Measurements from ENCODE around the gene POMT2.

The POMT2 gene

DNA sequence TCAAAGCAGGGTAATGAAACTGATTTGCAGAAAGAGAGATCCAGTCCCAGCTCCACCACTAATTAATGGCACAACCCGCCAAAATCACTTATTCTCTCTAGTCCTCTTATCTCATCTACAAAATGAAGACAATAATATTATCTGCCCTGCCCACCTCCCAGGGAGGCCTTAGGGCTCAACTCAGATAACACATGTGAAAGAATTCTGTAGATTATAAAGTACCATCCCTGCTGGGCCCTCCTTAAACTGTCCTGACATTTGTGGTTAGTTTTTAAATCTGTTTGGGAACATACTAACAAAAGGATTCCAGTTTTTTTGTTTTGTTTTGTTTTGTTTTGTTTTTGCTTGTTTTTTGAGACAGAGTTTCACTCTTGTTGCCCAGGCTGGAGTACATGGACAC, 7.3 kb downstream of the POMT2 start:
- Histone ChIP-seq H3K27me3 (ENCODE audit: insufficient read depth, low read length) (no peaks in the 10 kb centered on the region), H3K9me3 (ENCODE audit: insufficient read depth, low read depth, low read length) (no peaks in the 10 kb centered on the region), H3K36me3 (ENCODE audit: insufficient read depth, low read depth, low read length) (0 out of 2 replicates have a peak, but pooled peaks cover 3% of the 10 kb centered on the region), H3K4me1 (ENCODE audit: insufficient read depth, low read length) (peaks cover 20% of the 10 kb centered on the region), H3K9ac (ENCODE audit: low read depth, low read length) (peak overlapping the region; percentile 52; the same call in 1 of the 2 replicates), H3K4me3 (ENCODE audit: low read length) (no peak overlapping the region), H3K27ac (ENCODE audit: low read length) (no peak overlapping the region)

DNA sequence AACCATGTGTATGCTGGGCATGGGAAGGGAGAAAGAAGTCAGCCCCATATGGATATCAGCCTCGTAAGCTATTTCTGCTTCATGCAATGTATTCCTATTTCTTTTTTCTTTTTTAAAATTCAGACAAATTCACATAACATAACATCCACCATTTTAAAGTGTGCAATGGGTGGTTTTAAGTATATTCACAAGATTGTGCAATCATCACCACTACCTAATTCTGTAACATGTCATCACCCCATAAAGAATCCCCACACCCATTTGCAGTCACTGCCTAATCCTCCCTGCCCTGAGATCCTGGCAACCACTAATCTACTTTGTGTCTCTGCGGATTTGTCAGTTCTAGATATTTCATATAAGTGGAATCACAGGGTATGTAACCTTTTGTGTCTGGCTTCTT, 9.5 kb downstream of the POMT2 start:
- no peak overlapping the region for H3K9ac ChIP-seq (ENCODE audit: low read depth, low read length)
- H3K27me3 ChIP-seq (ENCODE audit: insufficient read depth, low read length) = no peaks in the 10 kb centered on the region
- H3K4me3 ChIP-seq (ENCODE audit: low read length) = no peak overlapping the region
- peaks cover 5% of the 10 kb centered on the region for H3K36me3 ChIP-seq (ENCODE audit: insufficient read depth, low read depth, low read length)
- no peaks in the 10 kb centered on the region for H3K9me3 ChIP-seq (ENCODE audit: insufficient read depth, low read depth, low read length)
- H3K27ac ChIP-seq (ENCODE audit: low read length) = no peak overlapping the region
- H3K4me1 ChIP-seq (ENCODE audit: insufficient read depth, low read length) = peaks cover 28% of the 10 kb centered on the region

DNA sequence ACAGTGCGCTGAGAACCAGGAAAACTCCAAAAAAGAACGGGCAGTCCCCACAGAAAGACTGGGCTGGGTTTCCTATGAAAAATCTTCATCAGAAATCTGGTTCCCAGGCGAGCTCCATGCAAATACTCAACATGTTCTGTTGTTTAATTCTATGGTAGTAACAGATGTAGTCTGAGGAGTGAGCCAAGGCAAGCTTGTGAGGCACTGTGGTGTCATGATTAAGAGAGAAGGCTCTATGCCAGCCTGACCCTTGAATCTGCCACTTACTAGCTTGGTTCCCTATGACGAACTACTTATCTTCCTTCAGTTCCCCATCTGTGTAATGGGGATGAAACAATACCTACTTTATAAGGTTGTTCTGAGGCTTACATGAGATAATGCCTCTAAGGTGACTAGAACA, 10.7 kb downstream of the POMT2 start:
- Histone ChIP-seq H3K4me1 (ENCODE audit: insufficient read depth, low read length) (peaks cover 23% of the 10 kb centered on the region), H3K9ac (ENCODE audit: low read depth, low read length) (no peak overlapping the region), H3K36me3 (ENCODE audit: insufficient read depth, low read depth, low read length) (peaks cover 17% of the 10 kb centered on the region), H3K4me3 (ENCODE audit: low read length) (no peak overlapping the region), H3K9me3 (ENCODE audit: insufficient read depth, low read depth, low read length) (no peaks in the 10 kb centered on the region), H3K27ac (ENCODE audit: low read length) (no peak overlapping the region), H3K27me3 (ENCODE audit: insufficient read depth, low read length) (no peaks in the 10 kb centered on the region)

DNA sequence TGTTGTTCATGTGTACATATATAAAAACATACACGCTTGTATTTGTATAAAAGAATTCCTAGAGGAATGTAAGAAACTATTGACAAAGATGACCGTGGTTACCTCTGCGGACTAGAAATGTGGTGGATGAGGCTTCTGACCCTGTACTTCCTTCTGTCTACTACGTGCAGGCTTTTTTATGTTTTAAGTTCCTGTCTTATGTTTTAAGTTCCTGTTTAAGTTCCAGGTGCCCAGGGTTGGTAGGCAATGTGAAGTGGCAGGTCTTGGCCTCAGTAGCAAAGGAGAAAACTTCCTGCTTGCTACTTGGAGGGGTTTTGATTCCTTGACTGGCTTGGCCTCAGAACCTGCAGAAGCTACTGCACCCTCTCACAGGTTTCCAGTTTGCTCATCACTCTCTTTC, 11.6 kb downstream of the POMT2 start:
- Histone ChIP-seq H3K27ac (ENCODE audit: low read length) (no peak overlapping the region), H3K27me3 (ENCODE audit: insufficient read depth, low read length) (no peaks in the 10 kb centered on the region), H3K36me3 (ENCODE audit: insufficient read depth, low read depth, low read length) (peaks cover 26% of the 10 kb centered on the region), H3K4me3 (ENCODE audit: low read length) (no peak overlapping the region), H3K9me3 (ENCODE audit: insufficient read depth, low read depth, low read length) (no peaks in the 10 kb centered on the region), H3K9ac (ENCODE audit: low read depth, low read length) (no peak overlapping the region), H3K4me1 (ENCODE audit: insufficient read depth, low read length) (peaks cover 15% of the 10 kb centered on the region)

DNA sequence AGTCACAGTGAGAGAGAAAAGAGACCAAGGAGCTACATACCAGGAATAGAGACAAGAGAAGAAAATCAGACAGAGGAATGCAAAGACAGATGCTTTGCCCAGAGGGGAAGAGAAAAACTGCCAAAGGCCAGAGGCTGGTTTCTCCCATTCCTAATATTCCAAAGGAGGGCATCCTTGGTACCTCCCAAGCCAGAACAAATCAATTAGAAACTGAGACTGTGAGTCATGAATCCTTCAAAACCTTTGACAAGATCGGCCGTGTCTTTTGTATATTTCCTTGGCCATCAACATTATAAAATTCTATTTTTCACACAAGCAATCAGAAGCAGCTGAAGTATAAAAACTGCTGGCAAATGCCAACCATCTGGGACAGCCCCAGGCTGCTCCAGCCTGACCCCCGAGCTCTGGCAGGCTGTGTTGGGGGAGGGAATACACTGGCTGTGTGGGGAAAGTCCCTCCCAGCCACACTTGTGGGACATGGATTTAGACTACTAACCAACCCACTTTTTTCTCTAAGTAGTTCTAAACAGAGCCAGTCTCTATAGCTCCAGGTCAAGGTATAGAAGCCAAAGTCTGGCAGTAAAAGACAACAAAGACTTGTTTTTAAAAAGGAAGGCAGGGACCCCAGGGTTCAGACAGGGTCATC, 13.7 kb downstream of the POMT2 start:
- H3K27me3 ChIP-seq (ENCODE audit: insufficient read depth, low read length) = no peaks in the 10 kb centered on the region

DNA sequence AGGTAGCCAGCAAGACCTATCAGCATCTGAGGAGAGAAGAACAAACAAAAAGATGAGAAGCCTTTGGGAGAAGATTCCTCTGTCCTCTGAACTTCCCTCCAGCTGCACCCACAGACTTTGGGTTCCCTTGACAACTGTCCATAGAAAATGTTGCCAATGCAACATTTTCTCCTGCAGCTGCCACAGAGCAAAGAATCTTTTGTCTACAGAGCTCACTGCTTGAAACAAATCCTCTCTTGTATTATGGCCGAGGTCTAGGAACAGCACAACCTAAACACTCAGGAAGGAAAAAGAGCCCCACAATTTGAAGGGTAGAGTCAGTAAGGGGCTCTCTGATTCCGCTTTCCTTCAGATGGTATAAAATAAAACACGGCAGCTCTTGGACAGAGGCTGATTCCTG, 14.3 kb downstream of the POMT2 start:
- Histone ChIP-seq H3K9me3 (ENCODE audit: insufficient read depth, low read depth, low read length) (no peaks in the 10 kb centered on the region), H3K9ac (ENCODE audit: low read depth, low read length) (no peak overlapping the region), H3K4me1 (ENCODE audit: insufficient read depth, low read length) (peaks cover 9% of the 10 kb centered on the region), H3K4me3 (ENCODE audit: low read length) (no peak overlapping the region), H3K27ac (ENCODE audit: low read length) (no peak overlapping the region), H3K27me3 (ENCODE audit: insufficient read depth, low read length) (no peaks in the 10 kb centered on the region), H3K36me3 (ENCODE audit: insufficient read depth, low read depth, low read length) (peaks cover 43% of the 10 kb centered on the region)

More for the DNA sequence above, 13.7 kb downstream of the POMT2 start:
- H3K4me1 ChIP-seq (ENCODE audit: insufficient read depth, low read length) = peaks cover 9% of the 10 kb centered on the region
- peaks cover 43% of the 10 kb centered on the region for H3K36me3 ChIP-seq (ENCODE audit: insufficient read depth, low read depth, low read length)
- H3K4me3 ChIP-seq (ENCODE audit: low read length) = no peak overlapping the region
- H3K9ac ChIP-seq (ENCODE audit: low read depth, low read length) = no peak overlapping the region
- H3K9me3 ChIP-seq (ENCODE audit: insufficient read depth, low read depth, low read length) = no peaks in the 10 kb centered on the region
- no peak overlapping the region for H3K27ac ChIP-seq (ENCODE audit: low read length)

DNA sequence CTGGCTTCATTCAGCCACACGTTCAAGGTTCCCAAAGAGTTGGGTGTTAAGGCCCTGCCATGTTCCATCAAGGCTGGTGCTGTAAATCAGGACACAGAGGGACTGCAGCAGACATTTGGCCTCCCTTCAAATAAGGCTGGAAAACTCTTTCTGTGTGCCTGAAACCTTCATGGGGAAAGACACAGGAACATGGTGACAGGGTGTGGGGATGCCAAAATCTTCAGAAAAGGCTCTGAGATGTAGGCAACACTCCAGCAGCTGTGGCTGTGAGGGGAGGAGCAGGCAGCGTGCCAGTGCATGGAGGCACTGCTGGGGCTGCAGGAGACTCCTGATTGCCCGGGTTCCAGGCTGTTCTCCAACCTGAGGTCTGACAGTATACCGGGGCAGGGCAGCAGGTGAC, 15.0 kb downstream of the POMT2 start:
- Histone ChIP-seq H3K4me3 (ENCODE audit: low read length) (no peak overlapping the region), H3K27ac (ENCODE audit: low read length) (no peak overlapping the region), H3K9me3 (ENCODE audit: insufficient read depth, low read depth, low read length) (no peaks in the 10 kb centered on the region), H3K27me3 (ENCODE audit: insufficient read depth, low read length) (no peaks in the 10 kb centered on the region), H3K4me1 (ENCODE audit: insufficient read depth, low read length) (peaks cover 9% of the 10 kb centered on the region), H3K36me3 (ENCODE audit: insufficient read depth, low read depth, low read length) (peaks cover 40% of the 10 kb centered on the region), H3K9ac (ENCODE audit: low read depth, low read length) (no peak overlapping the region)

DNA sequence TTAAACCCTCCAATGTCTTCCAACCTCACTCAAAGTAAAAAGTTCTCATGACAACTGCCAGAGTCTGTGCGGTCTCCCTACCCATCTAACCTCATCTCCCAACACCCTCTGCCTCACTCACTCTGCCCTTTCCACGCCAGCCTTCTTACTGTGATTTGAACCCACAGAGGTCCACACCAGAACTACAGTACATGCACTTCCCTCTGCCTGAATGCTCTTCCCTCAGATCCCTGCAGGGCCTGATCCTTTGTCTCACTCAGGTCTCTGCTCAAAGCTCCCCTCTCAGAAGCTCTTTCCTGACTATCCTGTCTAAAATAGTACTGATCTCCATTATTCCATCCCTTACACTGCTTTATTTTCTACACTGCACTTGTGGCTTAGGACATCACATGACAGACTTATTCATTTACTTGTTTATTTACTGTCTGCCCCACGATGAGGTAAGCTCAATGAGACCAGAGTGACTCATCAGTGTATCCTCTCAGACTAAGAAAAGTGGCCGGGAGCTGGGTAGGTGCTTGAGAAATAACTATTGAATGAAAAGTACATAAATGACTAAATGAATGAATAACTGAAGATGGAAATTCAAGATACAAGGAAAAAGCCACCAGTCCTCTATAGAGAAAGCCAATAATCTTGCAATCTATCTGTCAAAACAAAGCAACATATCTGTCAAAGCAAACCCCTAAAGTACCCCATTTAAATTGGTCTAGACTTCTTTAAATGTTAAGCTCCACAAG, 17.1 kb downstream of the POMT2 start:
- Histone ChIP-seq H3K27me3 (ENCODE audit: insufficient read depth, low read length) (no peaks in the 10 kb centered on the region), H3K27ac (ENCODE audit: low read length) (no peak overlapping the region), H3K4me1 (ENCODE audit: insufficient read depth, low read length) (peaks cover 9% of the 10 kb centered on the region), H3K36me3 (ENCODE audit: insufficient read depth, low read depth, low read length) (peaks cover 49% of the 10 kb centered on the region), H3K9ac (ENCODE audit: low read depth, low read length) (no peak overlapping the region), H3K9me3 (ENCODE audit: insufficient read depth, low read depth, low read length) (no peaks in the 10 kb centered on the region), H3K4me3 (ENCODE audit: low read length) (no peak overlapping the region)

DNA sequence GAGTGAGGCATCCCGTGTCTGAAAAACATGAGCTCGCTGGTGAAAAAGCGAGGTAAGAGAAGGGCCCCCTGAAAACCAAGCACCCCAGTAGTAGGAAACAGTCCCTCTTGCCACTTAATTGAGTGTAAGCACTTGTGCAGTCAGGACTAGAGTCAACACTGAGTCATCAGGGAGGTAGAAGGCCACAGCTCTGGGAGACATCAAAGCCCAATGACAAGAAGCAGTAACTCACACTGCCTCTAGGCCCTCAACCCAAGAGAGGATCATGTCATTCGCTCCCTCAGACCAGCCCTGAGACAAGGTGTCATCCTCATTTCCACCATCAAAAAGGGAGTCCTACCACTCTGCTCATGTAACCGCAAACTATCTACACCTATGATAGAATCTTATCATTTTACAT, 17.8 kb downstream of the POMT2 start:
- Histone ChIP-seq H3K4me1 (ENCODE audit: insufficient read depth, low read length) (peaks cover 9% of the 10 kb centered on the region), H3K4me3 (ENCODE audit: low read length) (no peak overlapping the region), H3K36me3 (ENCODE audit: insufficient read depth, low read depth, low read length) (peaks cover 56% of the 10 kb centered on the region), H3K9ac (ENCODE audit: low read depth, low read length) (no peak overlapping the region), H3K9me3 (ENCODE audit: insufficient read depth, low read depth, low read length) (no peaks in the 10 kb centered on the region), H3K27me3 (ENCODE audit: insufficient read depth, low read length) (no peaks in the 10 kb centered on the region), H3K27ac (ENCODE audit: low read length) (no peak overlapping the region)

DNA sequence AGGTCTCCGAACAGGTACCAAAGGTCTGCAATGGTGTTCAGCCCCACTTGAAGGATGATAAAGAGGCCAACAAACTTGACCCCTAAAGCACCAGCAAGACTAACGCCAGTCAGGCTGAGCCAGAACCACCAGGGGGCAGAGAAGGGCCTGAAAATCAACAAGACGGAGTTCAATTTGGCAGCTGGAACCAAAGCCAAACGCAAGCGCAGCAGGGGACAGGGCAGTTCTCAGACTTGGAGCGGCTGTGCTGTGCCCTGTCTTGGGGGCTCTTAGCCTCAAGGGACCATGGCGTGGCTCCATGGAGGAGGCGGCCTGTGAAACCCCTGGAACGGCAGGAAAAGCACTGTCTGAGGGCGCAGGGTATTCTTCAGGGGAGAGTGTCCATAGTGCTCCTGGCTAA, 19.6 kb downstream of the POMT2 start:
- H3K36me3 ChIP-seq (ENCODE audit: insufficient read depth, low read depth, low read length) = peaks cover 68% of the 10 kb centered on the region
- H3K27me3 ChIP-seq (ENCODE audit: insufficient read depth, low read length) = no peaks in the 10 kb centered on the region
- no peaks in the 10 kb centered on the region for H3K9me3 ChIP-seq (ENCODE audit: insufficient read depth, low read depth, low read length)
- H3K4me1 ChIP-seq (ENCODE audit: insufficient read depth, low read length) = no peaks in the 10 kb centered on the region; the same call in 1 of the 2 replicates
- H3K9ac ChIP-seq (ENCODE audit: low read depth, low read length) = no peak overlapping the region
- H3K4me3 ChIP-seq (ENCODE audit: low read length) = no peak overlapping the region
- no peak overlapping the region for H3K27ac ChIP-seq (ENCODE audit: low read length)

DNA sequence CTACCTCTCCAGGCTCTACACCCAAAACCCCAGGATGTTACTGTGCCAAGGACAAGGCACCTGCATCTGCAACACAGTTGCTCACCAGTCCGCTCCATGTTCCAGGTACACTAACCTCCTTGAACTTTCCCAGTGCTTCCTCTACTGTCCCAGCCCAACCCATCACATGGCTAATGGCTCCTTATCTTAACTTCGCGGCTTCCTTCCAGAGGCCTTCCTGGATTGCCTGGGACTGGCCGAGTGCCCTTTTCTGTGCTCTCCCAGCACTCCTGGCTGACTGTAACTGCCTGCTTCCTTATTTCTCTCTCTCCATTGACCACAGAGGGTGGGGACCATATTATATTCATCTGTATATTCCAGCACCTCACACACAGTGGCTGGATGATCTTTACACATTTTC, 20.9 kb downstream of the POMT2 start:
- Histone ChIP-seq H3K27ac (ENCODE audit: low read length) (no peak overlapping the region), H3K4me3 (ENCODE audit: low read length) (no peak overlapping the region), H3K9me3 (ENCODE audit: insufficient read depth, low read depth, low read length) (no peaks in the 10 kb centered on the region), H3K9ac (ENCODE audit: low read depth, low read length) (no peak overlapping the region), H3K36me3 (ENCODE audit: insufficient read depth, low read depth, low read length) (peaks cover 60% of the 10 kb centered on the region), H3K4me1 (ENCODE audit: insufficient read depth, low read length) (no peaks in the 10 kb centered on the region; the same call in 1 of the 2 replicates), H3K27me3 (ENCODE audit: insufficient read depth, low read length) (no peaks in the 10 kb centered on the region)

DNA sequence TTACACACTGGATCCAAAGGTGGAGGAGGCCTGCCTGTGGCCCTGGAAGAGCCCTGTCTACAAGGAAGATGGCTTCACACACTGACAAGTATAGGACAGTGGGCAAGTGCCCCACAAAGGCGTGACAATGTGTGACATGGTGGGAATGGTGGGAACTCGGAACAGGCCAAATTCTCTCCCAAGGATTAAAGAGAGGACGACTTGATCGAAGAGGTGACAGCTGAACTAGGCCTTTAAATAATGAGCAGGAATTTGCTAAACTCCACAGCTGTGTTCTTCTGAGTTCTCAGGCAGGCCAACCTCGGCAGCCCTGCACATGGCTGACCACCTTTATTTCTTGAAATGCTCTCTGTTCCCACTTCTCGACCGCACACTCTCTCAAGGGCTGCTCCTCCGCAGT, 23.8 kb downstream of the POMT2 start:
- Histone ChIP-seq H3K4me3 (ENCODE audit: low read length) (no peak overlapping the region), H3K9ac (ENCODE audit: low read depth, low read length) (no peak overlapping the region), H3K27me3 (ENCODE audit: insufficient read depth, low read length) (no peaks in the 10 kb centered on the region), H3K9me3 (ENCODE audit: insufficient read depth, low read depth, low read length) (no peaks in the 10 kb centered on the region), H3K27ac (ENCODE audit: low read length) (no peak overlapping the region), H3K4me1 (ENCODE audit: insufficient read depth, low read length) (no peaks in the 10 kb centered on the region), H3K36me3 (ENCODE audit: insufficient read depth, low read depth, low read length) (peaks cover 52% of the 10 kb centered on the region)

Measured in iPS-20b (cell line).